NCI-H460 (cell line): ENCODE measurements around the gene BBC3. TPM values are rescaled to one million over a fixed set of nuclear protein-coding genes. Genes with fewer than 3 reads are reported as not detected.
"Not testable (repeated sequence)": the region's sequence is repeated elsewhere in the genome, so short reads cannot be mapped to it uniquely, and the experiment has no call there.

Experiments used
- DNase-seq: peaks from one replicate; pipeline ENCODE4 v3.0.0-alpha.2; 2016; ENCODE audit warnings: low read depth; ENCODE audit errors: extremely low read depth
- total RNA-seq: library from RNA; depleted of rRNA; stranded (reverse); fragments of >200 nt; shearing (Covaris generic); gene quantifications from 2 replicates; pipeline ENCODE4 v1.2.3, GENCODE V29; 2014

The BBC3 gene
- total RNA-seq, 1 experiment from 2014 or later = 6.9 TPM

DNA sequence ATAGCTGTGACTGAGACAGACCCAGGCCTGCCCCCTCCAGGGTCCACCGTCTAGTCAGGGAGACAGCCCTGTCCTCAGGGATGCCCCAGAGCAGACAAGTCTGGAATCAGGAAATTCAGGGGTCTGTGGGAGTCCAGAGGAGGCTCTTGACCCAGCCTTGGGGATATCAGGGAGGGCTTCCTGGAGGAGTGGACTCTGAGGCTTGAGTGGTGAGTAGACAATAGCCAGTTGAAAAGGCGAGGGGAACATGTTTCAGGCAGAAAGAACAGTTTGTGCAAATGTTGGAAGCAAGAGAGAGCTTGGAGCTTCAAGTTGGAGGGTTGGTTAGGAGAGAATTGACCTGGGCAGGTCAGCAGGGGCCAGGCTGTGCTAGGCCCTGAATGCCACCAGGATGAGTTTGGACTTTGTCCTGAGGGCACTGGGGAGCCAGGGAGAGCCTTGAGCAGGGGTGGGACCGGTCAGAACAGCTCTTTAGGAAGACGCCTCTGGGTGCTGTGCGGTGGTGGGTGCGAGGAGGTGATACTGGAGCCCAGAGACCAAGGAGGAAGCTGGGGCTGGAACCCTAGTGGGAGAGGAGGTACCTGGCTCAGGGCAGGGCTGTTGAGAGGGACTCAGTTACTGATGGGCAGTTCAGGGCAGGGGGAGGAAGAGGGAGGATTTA, 28.0 kb upstream of the BBC3 start:
- DNase-seq = no peak

DNA sequence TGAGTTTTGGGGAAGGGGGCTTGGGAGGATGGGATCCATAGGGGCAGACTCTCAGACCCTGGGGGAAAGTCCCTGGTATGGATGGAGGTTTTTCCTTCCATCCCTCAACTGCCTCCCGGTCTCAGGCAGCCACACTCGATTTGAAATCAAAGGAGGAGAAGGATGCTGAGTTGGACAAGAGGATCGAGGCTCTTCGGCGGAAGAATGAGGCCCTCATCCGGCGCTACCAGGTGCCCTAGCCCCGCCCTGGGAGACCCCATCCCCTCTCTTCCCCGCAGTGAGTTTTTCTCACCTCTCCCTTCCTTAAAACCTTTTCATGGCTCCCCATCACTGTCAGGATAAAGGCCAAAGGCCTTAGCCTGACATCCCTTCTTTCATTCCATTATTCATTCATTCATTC, 27.4 kb upstream of the BBC3 start:
- no peak for DNase-seq

- no peak for DNase-seq
Measured at GRCh38 chr19:47257411-47258169, 26.6 kb upstream of the BBC3 start.

GRCh38 chr19:47256693-47257410, 25.9 kb upstream of the BBC3 start:
- DNase-seq = peak; percentile 97

- peak; percentile 90 for DNase-seq
Measured at GRCh38 chr19:47255879-47256692, 25.1 kb upstream of the BBC3 start, which contains the start of gene CCDC9. TSS of gene CCDC9 (plus strand) at chr19:47256525. CDS start at chr19:47258401, 1,876 bp downstream.

DNA sequence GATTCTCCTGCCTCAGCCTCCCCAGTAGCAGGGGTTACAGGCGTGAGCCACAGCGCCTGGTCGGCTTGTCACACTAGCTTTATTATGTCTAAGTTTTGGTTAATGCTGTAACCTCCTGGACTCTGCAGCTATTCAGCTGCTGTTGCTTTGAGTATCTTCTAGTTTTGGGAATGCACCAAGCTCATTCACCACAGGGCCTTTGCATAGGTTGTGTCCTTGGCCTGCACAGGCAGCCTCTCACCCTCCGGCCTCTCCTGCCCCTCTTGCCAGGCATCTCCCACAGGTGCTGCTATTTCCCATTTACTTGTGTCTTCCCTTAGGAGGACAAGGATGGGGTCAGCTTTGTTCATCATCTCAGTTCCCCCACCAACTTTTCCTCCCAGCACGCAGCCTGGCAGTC, 23.0 kb upstream of the BBC3 start:
- DNase-seq = no peak

DNA sequence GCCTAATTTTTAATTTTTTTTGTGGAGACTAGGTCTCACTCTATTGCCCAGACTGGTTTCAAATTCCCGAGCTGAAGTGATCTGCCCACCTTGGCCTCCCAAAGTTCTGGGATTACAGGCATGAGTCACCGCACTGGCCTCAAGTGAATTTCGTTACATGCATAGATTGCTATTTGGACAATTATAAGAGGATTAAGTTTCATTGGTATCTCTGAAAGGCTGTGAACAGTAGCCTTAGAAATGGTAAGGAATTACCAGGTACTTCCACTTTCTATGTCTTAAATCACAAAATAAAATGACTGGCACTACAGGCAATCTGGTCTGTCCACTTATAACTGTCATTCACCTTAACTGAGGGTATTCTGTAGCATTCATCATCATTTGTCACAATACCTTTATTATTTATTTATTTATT, 22.5 kb upstream of the BBC3 start:
- DNase-seq = no peak

DNA sequence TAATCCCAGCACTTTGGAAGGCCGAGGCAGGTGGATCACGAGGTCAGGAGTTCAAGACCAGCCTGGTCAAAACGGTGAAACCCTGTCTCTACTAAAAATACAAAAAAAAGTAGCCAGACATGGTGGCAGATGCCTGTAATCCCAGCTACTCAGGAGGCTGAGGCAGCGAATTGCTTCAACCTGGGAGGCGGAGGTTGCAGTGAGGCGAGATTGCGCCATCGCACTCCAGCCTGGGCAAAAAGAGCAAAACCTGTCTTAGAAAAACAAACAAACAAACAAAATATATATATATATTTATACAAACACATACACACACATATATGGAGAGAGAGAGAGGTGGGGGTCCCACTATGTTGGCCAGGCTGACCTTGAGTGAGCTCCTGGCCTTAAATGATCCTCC, 22.0 kb upstream of the BBC3 start:
- DNase-seq = not testable (repeated sequence)

GRCh38 chr19:47247308-47247990, 16.4 kb upstream of the BBC3 start:
- DNase-seq = no peak

DNA sequence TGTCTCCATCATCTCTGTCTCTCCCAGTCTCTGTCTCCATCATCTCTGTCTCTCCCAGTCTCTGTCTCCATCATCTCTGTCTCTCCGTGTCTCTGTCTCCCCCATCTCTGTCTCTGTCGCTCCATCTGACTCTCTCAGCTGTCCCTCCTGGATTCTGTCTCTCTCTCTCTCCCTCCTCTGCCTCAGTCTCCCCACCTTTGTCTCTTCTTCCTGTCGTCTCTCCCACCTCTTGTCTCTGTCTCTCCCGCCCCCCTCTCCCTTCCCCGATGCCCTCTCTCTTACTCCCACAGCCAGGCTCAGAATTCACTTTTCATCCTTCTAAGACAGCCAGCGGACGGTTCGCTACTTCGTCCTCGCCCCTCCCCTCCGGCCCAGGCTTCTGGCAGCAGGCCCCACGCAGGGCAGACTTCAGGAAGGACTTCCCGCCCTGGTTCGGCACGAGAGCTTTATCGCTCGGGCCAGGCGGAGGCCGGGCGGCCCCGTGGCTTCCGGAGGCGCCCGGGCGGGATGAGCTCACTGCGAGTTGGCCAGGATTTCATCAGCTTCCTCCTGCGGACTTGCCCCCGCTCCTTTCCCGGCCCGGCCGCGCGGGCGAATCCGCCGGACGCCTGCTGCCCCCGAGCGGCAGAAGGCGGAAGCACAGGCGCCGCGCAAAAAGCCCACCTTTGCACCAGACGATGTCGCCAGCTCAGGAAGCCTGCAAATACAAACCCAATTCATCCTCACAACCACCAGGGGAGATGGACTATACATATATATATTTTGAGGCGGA, 13.0 kb upstream of the BBC3 start:
- DNase-seq = peak; percentile 90

DNA sequence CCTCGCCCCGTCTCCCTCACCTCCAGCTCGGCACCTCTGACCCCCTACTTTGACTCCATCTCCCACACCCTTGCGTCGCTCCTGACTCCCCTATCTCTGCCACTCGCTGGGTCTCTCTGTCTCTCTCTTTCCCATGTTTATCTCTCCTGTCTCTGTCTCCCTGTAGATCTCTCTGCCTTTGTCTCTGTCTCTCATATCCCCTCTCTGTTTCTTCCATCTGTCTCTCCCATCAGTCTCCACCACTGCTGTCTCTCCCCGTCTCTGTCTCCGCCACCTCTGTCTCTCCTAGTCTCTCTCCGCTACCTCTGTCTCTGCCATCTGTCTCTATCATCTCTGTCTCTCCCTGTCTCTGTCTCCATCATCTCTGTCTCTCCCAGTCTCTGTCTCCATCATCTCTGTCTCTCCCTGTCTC, 12.4 kb upstream of the BBC3 start:
- DNase-seq = no peak

DNA sequence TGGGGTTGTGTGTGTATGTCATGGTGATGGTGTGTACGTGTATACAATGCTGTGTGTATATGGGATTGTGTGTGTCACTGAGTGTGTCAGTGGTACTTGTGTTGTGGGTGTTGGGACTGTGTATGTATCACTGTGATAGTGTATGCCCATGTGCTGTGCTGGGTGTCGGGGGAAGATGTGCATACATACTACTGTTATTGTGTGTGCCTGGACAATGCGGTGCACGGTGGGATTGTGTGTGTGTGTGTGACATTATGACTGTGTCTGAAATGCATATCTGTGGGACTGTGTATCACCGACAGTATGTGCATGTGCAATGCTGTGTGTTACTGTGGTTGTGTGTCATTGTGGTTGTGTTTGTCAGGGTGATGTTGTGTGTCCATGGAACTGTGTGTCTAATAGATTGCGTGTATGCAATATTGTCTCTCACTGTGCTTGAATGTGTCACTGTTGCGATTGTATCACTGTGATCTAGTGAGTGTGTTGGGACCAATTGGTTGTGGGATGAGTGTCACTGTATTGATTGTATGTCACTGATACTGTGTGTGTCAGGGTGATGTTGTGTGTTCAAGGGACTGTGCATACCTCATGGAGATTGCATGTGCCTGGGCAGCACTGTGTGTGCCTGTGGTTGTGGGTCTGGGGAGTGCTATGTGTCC, 11.0 kb upstream of the BBC3 start:
- no peak for DNase-seq

- no peak for DNase-seq
Measured at GRCh38 chr19:47240996-47241918, 10.3 kb upstream of the BBC3 start.

DNA sequence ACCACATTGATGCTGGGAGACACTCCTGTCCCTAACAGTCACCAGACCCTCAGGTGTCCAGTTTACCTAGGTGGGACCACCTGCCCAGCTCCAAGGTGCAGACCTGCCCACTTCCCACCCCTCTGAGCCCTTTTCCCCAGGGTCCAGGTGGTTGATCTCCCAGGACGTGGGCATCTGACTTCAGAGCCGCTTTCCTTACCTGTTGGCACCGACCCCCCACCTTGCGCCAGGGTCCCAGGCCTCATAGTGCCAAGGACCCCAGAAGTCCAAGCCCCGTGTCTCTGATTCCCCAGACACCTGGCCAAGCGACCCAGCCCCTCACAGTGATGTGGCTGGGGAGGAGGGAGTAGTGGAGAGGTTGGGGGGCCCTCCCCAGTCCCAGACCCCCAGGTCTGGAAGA, 9.6 kb upstream of the BBC3 start:
- DNase-seq = no peak

GRCh38 chr19:47239610-47240296, 8.8 kb upstream of the BBC3 start:
- DNase-seq = no peak

GRCh38 chr19:47239152-47239551, 8.2 kb upstream of the BBC3 start:
- no peak for DNase-seq

DNA sequence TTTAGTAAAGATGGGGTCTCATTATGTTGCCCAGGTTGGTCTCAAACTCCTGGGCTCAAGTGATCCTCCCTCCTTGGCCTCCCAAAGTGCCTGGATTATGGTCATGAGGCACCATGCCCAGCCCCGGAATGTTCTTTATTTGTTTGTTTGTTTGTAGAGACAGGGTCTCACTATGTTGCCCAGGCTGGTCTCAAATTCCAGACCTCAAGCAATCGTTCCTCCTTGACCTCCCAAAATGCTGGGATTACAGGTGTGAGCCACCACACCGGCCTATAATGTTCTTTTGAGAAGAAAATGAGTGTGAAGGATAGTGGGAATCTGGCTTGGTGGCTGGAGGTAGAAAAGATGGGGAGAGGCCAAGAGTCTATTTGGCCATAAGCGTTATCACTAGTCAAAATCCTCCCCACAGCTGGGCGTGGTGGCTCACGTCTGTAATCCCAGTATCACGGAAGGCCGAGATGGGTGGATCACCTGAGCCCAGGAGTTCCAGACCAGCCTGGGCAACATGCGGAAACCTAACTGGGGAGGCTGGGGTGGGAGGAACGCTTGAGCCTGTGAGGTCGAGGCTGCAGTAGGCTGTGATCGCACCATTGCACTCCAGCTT, 5.2 kb upstream of the BBC3 start:
- DNase-seq = no peak
